T-helper 1 cell treated with Interleukin-12 subunit alpha and Interleukin-12 subunit beta and Interleukin-4 antibody, amounts not matched to agents 30 ng/mL and 1 ng/mL, for 36 hours (primary cell): ENCODE results near the gene ELL. TPM values are rescaled to one million over a fixed set of nuclear protein-coding genes. Genes with fewer than 3 reads are reported as not detected.

Experiments
- intact Hi-C: fragments of 100-400 bp; cut with micrococcal nuclease; formaldehyde crosslinking; loops from one replicate; pipeline ENCODE4 v1.15.1; 2024
- total RNA-seq: library from RNA; stranded (reverse); gene quantifications from 2 replicates; pipeline ENCODE4 v1.2.3, GENCODE V29; 2022

Gene ELL
- total RNA-seq, 1 donor from 2014 or later, result 25.7 TPM

- intact Hi-C loops, result loop anchor here (1.0 kb wide), 1 partner anchor 10 kb away; no protein-coding TSS in a partner anchor
Measured at GRCh38 chr19:18506101-18506930, 15.6 kb downstream of the ELL start.

GRCh38 chr19:18504886-18505610 lies 16.8 kb downstream of the ELL start:
- intact Hi-C loops, result no loop called here

GRCh38 chr19:18503971-18504885 lies 17.6 kb downstream of the ELL start:
- intact Hi-C loops, result no loop called here

GRCh38 chr19:18503337-18503970 lies 18.4 kb downstream of the ELL start:
- intact Hi-C loops, result no loop called here

GRCh38 chr19:18502638-18503294 lies 19.1 kb downstream of the ELL start:
- intact Hi-C loops, result no loop called here

GRCh38 chr19:18502246-18502637 lies 19.6 kb downstream of the ELL start:
- intact Hi-C loops, result no loop called here

GRCh38 chr19:18501832-18502231 lies 20.0 kb downstream of the ELL start:
- intact Hi-C loops, result no loop called here

GRCh38 chr19:18501351-18501750 lies 20.5 kb downstream of the ELL start:
- intact Hi-C loops, result no loop called here

- intact Hi-C loops, result no loop called here
Measured at GRCh38 chr19:18500799-18501198, 21.1 kb downstream of the ELL start.

- intact Hi-C loops, result no loop called here
Measured at GRCh38 chr19:18500376-18500775, 21.5 kb downstream of the ELL start.

GRCh38 chr19:18499055-18499775 lies 22.7 kb downstream of the ELL start:
- intact Hi-C loops, result no loop called here

GRCh38 chr19:18496980-18497256 lies 25.0 kb downstream of the ELL start:
- intact Hi-C loops, result loop anchor here (1.0 kb wide), 2 partner anchors 9 to 25 kb away; partner anchors contain the start of gene ELL

- intact Hi-C loops, result loop anchor here (1.0 kb wide), 2 partner anchors 10 to 26 kb away; partner anchors contain the start of gene ELL
Measured at GRCh38 chr19:18496167-18496979, 25.5 kb downstream of the ELL start.

- intact Hi-C loops, result no loop called here
Measured at GRCh38 chr19:18495204-18495911, 26.5 kb downstream of the ELL start.

- intact Hi-C loops, result no loop called here
Measured at GRCh38 chr19:18494267-18494607, 27.6 kb downstream of the ELL start.

GRCh38 chr19:18493440-18494266 lies 28.2 kb downstream of the ELL start:
- intact Hi-C loops, result no loop called here
